H1 (cell line): ENCODE data around the gene PDIA6. TPM values are rescaled to one million over a fixed set of nuclear protein-coding genes. Genes with fewer than 3 reads are reported as not detected.

Source experiments
- BACH1 ChIP-seq: IDR thresholded peaks from 2 replicates; pipeline ENCODE4 v1.6.1; 2012; ENCODE audit warnings: low read length, improper control_type of control experiment
- CHD2 ChIP-seq: IDR thresholded peaks from 2 replicates; pipeline ENCODE4 v1.6.1; 2012; ENCODE audit warnings: low read length, improper control_type of control experiment
- HDAC6 ChIP-seq: IDR thresholded peaks from one replicate; pipeline ENCODE4 v1.7.1; 2012; ENCODE audit warnings: low read depth, mild to moderate bottlenecking, inconsistent platforms, low read length, moderate library complexity
- MAX ChIP-seq: IDR thresholded peaks from 2 replicates; pipeline ENCODE4 v1.6.1; 2012; ENCODE audit warnings: inconsistent platforms
- PHF8 ChIP-seq: fragments of 200-600 bp; sonication (generic); conservative IDR thresholded peaks from 2 replicates; pipeline ENCODE4 v1.7.1; 2012; ENCODE audit warnings: low read depth, mild to moderate bottlenecking, inconsistent platforms, low read length, moderate library complexity
- POLR2A ChIP-seq, 2 experiments: IDR thresholded peaks; 1 replicate in 1 of 2; 2 replicates in 1 of 2; pipeline ENCODE4 v1.6.1; 2011; ENCODE audit warnings: low read depth in 2 of 2, low read length in 2 of 2, mild to moderate bottlenecking in 2 of 2; ENCODE audit errors: control extremely low read depth in 1 of 2
- POLR2AphosphoS5 ChIP-seq: IDR thresholded peaks from 2 replicates; pipeline ENCODE4 v1.6.1; 2011; ENCODE audit warnings: low read depth, low read length
- RFX5 ChIP-seq: IDR thresholded peaks from 2 replicates; pipeline ENCODE4 v1.6.1; 2011; ENCODE audit warnings: low read depth, low read length, improper control_type of control experiment, borderline replicate concordance
- SIRT6 ChIP-seq: IDR thresholded peaks from one replicate; pipeline ENCODE4 v1.7.1; 2012; ENCODE audit warnings: low read length, inconsistent platforms
- polyA plus RNA-seq, 7 experiments: library from polyadenylated mRNA; depleted of rRNA in 3 of 7; stranded (reverse) in 5 of 7; unstranded in 2 of 7; fragments of >200 nt in 5 of 7; fragments of 200-250 nt in 2 of 7; gene quantifications; 1 replicate in 5 of 7; 2 replicates in 1 of 7; 4 replicates in 1 of 7; pipeline versions ENCODE4 v1.2.1 to v1.2.3, GENCODE V29; 2011 to 2013; ENCODE audit warnings: missing spikeins in 2 of 7, mixed read lengths in 2 of 7
- total RNA-seq: library from RNA; stranded (reverse); fragmentation: NEBNext Ultra II Directional; extraction: Animal tissue kit (Norgen Biotek cat#: 25700); gene quantifications from 2 replicates; pipeline ENCODE4 v1.2.1, GENCODE V29; 2021

PDIA6 gene
- total and polyA plus RNA-seq, 2 of the 8 experiments (the other 6 are each of a cell fraction or from before 2014, with no cell fraction given), result 181 to 384 TPM

GRCh38 chr2:10812362-10813162 is at the start of gene PDIA6 (continued):
- TF ChIP-seq PHF8 (peak; percentile 85), SIRT6 (no peak), CHD2 (peak; percentile 79), BACH1 (no peak), HDAC6 (no peak), RFX5 (no peak), POLR2AphosphoS5 (peak; percentile 74; the same call in 1 of the 2 replicates), MAX (peak; percentile 71; the same call in 1 of the 2 replicates), POLR2A (IDR thresholded peaks at IDR 0.05; ENCODE audit: control extremely low read depth in 1 of 2, low read depth in 2 of 2, low read length in 2 of 2) (peak; percentile 44 to 75)
